IPS DF 6.9 (cell line): ENCODE data around the gene CCNE1.

ENCODE experiments used
- DNase-seq: peaks from one replicate; pipeline ENCODE4 v3.0.0-alpha.2; 2013; ENCODE audit warnings: low read depth, low spot score
- H3K27ac ChIP-seq: one replicate; pipeline ENCODE4 v1.5.1; 2013; ENCODE audit warnings: low read length, control low read depth
- H3K27me3 ChIP-seq: 2 replicates; pipeline ENCODE4 v1.6.1; 2013; ENCODE audit warnings: mild to moderate bottlenecking, low read length; ENCODE audit not compliant: control insufficient read depth, insufficient read depth
- H3K36me3 ChIP-seq: 2 replicates; pipeline ENCODE4 v1.6.1; 2013; ENCODE audit warnings: low read length; ENCODE audit not compliant: control insufficient read depth, insufficient read depth
- H3K4me1 ChIP-seq: 2 replicates; pipeline ENCODE4 v1.6.1; 2013; ENCODE audit warnings: low read length; ENCODE audit not compliant: control insufficient read depth, insufficient read depth
- H3K4me3 ChIP-seq: 2 replicates; pipeline ENCODE4 v1.5.1; 2013; ENCODE audit warnings: mild to moderate bottlenecking, low read length
- H3K9me3 ChIP-seq: 2 replicates; pipeline ENCODE4 v1.6.1; 2013; ENCODE audit warnings: low read length, inconsistent platforms; ENCODE audit not compliant: control insufficient read depth, insufficient read depth
- WGBS: extraction: QIAGEN DNeasy Blood & Tissue Kit; methylation state at CpG from one replicate; pipeline ENCODE4 v1.1.7; 2013; ENCODE audit warnings: mixed read lengths, missing lambda C conversion rate; ENCODE audit not compliant: insufficient read length, insufficient coverage; 5-methylcytosine and 5-hydroxymethylcytosine counted together

Gene CCNE1

GRCh38 chr19:29834991-29835846 lies 23.4 kb downstream of the CCNE1 start:
- H3K4me1 ChIP-seq = no peaks in the 10 kb centered on the region
- no peak overlapping the region for H3K4me3 ChIP-seq
- H3K27me3 ChIP-seq = no peaks in the 10 kb centered on the region
- WGBS = no CpG with 5 or more reads among the region's 17 CpGs
- no peaks in the 10 kb centered on the region for H3K36me3 ChIP-seq
- no peaks in the 10 kb centered on the region for H3K9me3 ChIP-seq
- DNase-seq = no peak
- no peak overlapping the region for H3K27ac ChIP-seq

- no peaks in the 10 kb centered on the region for H3K27me3 ChIP-seq
- WGBS = no CpG with 5 or more reads among the region's 5 CpGs
- no peak for DNase-seq
- no peak overlapping the region for H3K27ac ChIP-seq
- no peaks in the 10 kb centered on the region for H3K4me1 ChIP-seq
- no peak overlapping the region for H3K4me3 ChIP-seq
- H3K36me3 ChIP-seq = no peaks in the 10 kb centered on the region
- H3K9me3 ChIP-seq = no peaks in the 10 kb centered on the region
Observed at GRCh38 chr19:29836409-29836825, 24.6 kb downstream of the CCNE1 start.

DNA sequence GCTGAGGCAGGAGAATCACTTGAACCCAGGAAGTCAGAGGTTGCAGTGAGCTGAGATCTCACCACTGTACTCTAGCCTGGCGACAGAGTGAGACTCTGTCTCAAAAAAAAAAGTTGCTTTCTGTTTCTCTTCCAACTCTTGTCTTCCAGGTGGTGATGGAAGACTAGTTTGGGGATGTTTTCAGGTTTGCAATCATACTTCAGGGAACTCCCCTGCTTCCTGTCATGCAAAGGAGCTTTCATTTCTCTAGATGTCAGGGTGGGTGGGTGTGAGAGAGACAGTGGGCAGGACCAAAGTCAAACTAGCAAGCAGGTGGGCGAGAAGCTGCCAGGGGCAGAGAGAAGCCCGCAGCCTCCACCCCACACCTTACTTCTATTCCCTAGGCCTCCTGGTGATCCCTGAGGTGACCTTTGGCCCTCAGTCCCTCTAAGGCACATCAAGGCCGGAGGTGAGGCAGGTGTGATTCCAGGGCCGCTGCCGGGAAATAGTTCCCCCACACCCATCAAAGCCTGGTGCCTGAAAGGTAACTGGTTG lies 25.7 kb downstream of the CCNE1 start:
- Histone ChIP-seq H3K36me3 (no peaks in the 10 kb centered on the region), H3K4me1 (no peaks in the 10 kb centered on the region), H3K27me3 (no peaks in the 10 kb centered on the region), H3K27ac (no peak overlapping the region), H3K9me3 (no peaks in the 10 kb centered on the region), H3K4me3 (no peak overlapping the region)
- WGBS = no CpG with 5 or more reads among the region's 6 CpGs
- no peak for DNase-seq

DNA sequence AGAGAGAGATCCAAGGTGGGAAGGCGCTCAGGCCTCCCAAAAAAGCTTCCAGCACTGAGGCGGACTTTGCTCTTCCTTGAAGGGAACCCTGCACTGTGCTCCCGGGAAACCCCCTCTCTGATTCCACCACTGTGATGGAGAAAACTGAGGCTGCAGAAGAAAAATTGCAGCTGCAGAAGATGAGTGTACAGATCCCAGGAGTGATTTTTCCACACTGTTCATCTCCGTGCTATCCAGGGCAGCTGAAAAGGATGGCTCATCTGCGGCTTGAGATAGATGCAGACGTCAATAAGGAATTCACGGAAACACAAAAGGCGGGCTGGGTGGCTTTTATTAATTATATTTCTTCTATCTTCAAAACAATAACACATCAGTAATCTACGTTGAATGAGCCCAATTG lies 26.2 kb downstream of the CCNE1 start:
- H3K36me3 ChIP-seq = no peaks in the 10 kb centered on the region
- no peak for DNase-seq
- WGBS = no CpG with 5 or more reads among the region's 9 CpGs
- H3K27ac ChIP-seq = no peak overlapping the region
- no peaks in the 10 kb centered on the region for H3K4me1 ChIP-seq
- no peak overlapping the region for H3K4me3 ChIP-seq
- no peaks in the 10 kb centered on the region for H3K27me3 ChIP-seq
- no peaks in the 10 kb centered on the region for H3K9me3 ChIP-seq

- Histone ChIP-seq H3K4me3 (no peak overlapping the region), H3K27me3 (no peaks in the 10 kb centered on the region), H3K9me3 (no peaks in the 10 kb centered on the region), H3K27ac (no peak overlapping the region), H3K36me3 (no peaks in the 10 kb centered on the region), H3K4me1 (peaks cover 3% of the 10 kb centered on the region)
- DNase-seq = no peak
- WGBS = no CpG with 5 or more reads among the region's 22 CpGs
Observed at GRCh38 chr19:29840066-29840950, 28.5 kb downstream of the CCNE1 start.

DNA sequence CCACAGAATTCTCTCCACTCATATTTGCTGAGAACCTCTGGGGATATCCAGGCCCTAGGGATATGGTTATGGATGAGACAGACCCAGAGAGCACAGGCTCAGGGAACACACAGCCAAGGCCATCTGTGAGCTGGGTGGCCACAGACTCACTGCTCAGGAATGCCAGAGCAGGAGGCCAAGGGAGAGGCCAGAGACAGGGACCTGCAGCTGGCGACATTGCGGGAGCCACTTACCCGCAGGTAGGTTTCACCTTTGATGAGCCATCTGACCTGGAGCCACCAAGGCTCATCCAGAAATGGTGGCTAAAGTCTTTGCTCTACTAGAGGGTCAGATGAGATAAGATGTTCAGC lies 29.4 kb downstream of the CCNE1 start:
- Histone ChIP-seq H3K9me3 (no peaks in the 10 kb centered on the region), H3K4me3 (no peak overlapping the region), H3K27ac (no peak overlapping the region), H3K4me1 (peaks cover 3% of the 10 kb centered on the region), H3K27me3 (no peaks in the 10 kb centered on the region), H3K36me3 (no peaks in the 10 kb centered on the region)
- no CpG with 5 or more reads among the region's 3 CpGs for WGBS
- no peak for DNase-seq

DNA sequence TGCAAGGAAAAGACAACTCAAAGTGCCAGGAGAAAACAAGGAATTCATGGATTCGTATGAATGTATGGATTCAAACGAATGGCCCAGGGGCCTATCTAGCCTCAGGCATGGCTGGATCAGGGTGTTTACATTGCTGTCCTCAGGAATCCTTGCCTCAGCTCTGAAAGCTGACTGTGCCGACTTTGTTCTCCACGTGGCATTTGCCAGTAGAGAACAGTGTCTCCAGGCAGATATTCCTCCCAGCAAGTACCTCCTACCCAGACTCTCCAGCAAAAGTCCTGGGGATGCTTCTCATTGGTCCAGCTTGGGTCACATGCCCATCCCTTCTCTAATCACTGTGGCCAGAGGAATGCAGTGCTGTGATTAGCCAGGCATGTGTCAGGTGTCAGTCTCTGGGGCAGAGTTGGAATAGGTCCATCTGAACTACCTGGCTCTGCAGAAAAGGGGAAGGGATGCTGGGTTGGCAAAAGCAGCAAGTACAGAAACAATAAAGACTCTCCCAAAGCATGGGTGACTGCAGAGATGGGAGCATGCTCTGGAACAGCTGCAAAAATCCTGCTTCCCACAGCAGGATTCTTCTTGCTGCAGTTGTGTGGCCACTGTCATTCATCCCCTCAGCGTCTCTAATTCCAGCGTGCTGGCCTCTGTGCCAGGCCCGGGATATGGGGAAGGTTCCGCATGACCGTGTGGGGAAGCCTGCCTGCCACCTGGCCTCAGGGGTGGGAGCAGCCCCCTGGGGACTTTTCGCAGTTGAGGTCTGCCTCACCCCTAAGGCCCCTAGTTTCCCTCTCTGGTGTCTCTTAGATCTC lies 30.0 kb downstream of the CCNE1 start:
- Histone ChIP-seq H3K9me3 (no peaks in the 10 kb centered on the region), H3K36me3 (no peaks in the 10 kb centered on the region), H3K27ac (no peak overlapping the region), H3K27me3 (no peaks in the 10 kb centered on the region), H3K4me3 (no peak overlapping the region), H3K4me1 (peaks cover 3% of the 10 kb centered on the region)
- DNase-seq = no peak
- WGBS = no CpG with 5 or more reads among the region's 10 CpGs

DNA sequence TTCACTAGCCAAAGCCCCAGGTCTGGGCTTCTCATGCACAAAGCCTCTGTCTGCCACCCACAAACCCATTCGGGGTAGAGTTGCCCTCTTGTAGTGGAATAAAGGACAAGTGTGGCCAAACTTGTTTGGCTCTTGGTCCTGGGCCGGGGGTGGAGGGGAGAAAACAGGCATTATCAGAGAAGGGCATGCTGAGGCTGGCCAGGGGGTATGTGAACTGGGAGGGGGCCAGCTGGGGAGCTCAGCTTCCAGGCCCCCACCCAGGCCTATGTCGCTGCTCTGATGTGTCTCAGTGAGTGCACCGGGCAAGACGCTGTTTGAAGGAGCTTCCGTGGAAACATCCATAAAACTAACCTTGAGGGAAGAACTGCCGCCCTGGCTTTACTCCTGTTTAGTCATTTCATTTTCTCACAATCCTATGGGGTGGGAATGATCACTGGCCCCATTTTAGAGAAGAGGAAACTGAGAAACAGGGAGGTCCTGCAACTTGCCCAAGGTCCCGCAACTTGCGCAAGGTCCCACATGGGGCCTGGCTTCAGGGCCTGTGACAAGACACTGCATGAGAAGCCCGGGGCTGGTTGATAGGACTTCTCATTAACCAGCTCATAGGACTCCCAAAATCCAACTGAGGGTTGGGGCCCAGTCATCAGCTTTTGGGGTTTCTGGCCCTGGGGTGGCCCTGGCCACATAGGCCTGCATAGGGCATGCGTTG lies 30.8 kb downstream of the CCNE1 start:
- peaks cover 3% of the 10 kb centered on the region for H3K4me1 ChIP-seq
- no peaks in the 10 kb centered on the region for H3K27me3 ChIP-seq
- no CpG with 5 or more reads among the region's 11 CpGs for WGBS
- H3K36me3 ChIP-seq = no peaks in the 10 kb centered on the region
- no peak for DNase-seq
- no peak overlapping the region for H3K4me3 ChIP-seq
- no peak overlapping the region for H3K27ac ChIP-seq
- no peaks in the 10 kb centered on the region for H3K9me3 ChIP-seq

DNA sequence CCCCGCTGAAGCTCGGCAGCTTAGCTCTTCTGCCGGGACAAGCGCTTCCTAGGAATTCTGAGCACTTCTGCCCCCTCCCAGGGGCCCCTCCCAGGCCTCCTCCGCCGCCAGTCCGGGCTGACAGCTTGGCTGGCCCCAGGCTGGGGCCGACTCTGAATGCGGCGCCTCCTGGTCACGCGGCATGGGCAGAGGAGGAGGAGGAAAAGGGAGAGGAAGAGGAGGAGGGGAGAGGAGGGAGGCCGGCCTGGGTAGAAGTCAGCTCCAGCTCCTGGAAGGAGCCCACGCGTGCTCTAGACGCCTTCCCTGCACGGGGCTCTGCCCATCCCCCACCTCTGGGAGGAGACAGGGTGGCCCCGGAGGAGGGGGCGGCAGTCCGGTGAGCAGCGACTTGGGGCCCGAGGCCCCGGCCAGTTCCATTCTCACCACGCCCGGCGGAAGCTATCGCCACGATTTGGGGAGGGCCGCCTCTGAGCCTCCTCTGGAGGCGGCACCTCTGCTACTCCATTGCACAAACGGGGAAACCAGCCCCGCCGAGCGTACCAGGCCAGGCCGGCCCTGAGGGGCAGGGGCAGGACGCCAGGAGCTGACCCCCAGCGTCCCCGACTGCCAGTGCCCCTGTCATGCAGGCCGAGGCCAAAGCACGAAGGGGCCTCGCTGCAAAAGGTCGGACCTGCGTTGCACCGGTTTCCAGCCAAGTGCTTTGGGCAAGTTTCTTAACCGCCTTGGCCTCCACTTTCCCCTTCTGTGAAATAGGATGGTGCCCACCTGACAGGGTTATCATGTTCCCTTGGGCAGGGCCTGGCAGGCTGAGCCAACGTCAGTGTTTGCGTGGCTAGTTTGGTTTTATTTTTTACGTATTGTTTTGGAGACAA lies 31.6 kb downstream of the CCNE1 start:
- Histone ChIP-seq H3K4me1 (peaks cover 3% of the 10 kb centered on the region), H3K4me3 (peak overlapping the region; percentile 30), H3K27me3 (no peaks in the 10 kb centered on the region), H3K36me3 (no peaks in the 10 kb centered on the region), H3K27ac (no peak overlapping the region), H3K9me3 (no peaks in the 10 kb centered on the region)
- no peak for DNase-seq
- no CpG with 5 or more reads among the region's 48 CpGs for WGBS
